CD4-positive, alpha-beta memory T cell (primary cell): ENCODE results near the gene ARAP2. TPM values are rescaled to one million over a fixed set of nuclear protein-coding genes. Genes with fewer than 3 reads are reported as not detected.

Experiments
- CTCF ChIA-PET: fragments of 350-600 bp; sonication (Branson Sonifier 250); formaldehyde crosslinking; loops from one replicate; lab custom pipeline; 2021; ENCODE audit warnings: inconsistent platforms; ENCODE audit not compliant: partially characterized antibody; lab: Charles Lee
- POLR2A ChIA-PET: fragments of 350-600 bp; sonication (Branson Sonifier 250); formaldehyde crosslinking; loops from one replicate; lab custom pipeline; 2021; ENCODE audit not compliant: partially characterized antibody; lab: Charles Lee
- DNase-seq, 5 donors: peaks; one replicate each; pipeline versions ENCODE4 v3.0.0 to v3.0.0-alpha.2; 2020 to 2022; ENCODE audit warnings: mixed read lengths in 1 of 5
- H3K27ac ChIP-seq: one replicate; pipeline ENCODE4 v1.7.0; 2013; ENCODE audit warnings: low read depth, low read length
- H3K27me3 ChIP-seq: 2 replicates; pipeline ENCODE4 v1.7.0; 2013; ENCODE audit warnings: mild to moderate bottlenecking, low read length, moderate library complexity; ENCODE audit not compliant: insufficient read depth
- H3K36me3 ChIP-seq: 2 replicates; pipeline ENCODE4 v1.7.0; 2013; ENCODE audit warnings: mild to moderate bottlenecking, low read length, moderate library complexity; ENCODE audit not compliant: insufficient read depth
- H3K4me1 ChIP-seq: 2 replicates; pipeline ENCODE4 v1.7.0; 2013; ENCODE audit warnings: mild to moderate bottlenecking, low read length, moderate library complexity; ENCODE audit not compliant: insufficient read depth
- H3K4me3 ChIP-seq, 2 donors: one replicate each; pipeline ENCODE4 v1.7.0; 2013; ENCODE audit warnings: low read length in 2 of 2, mild to moderate bottlenecking in 1 of 2
- H3K9me3 ChIP-seq, 2 donors: one replicate each; pipeline ENCODE4 v1.7.0; 2013; ENCODE audit warnings: low read length in 2 of 2, control low read depth in 1 of 2; ENCODE audit not compliant: control insufficient read depth in 1 of 2
- H3K27ac Mint-ChIP-seq, 7 donors: one replicate each; pipeline ENCODE4 v1.8.0; 2020 to 2021; ENCODE audit warnings: mixed read lengths in 7 of 7, mild to moderate bottlenecking in 6 of 7, inconsistent platforms in 3 of 7, moderate library complexity in 3 of 7
- H3K27me3 Mint-ChIP-seq, 2 donors: one replicate each; pipeline ENCODE4 v1.8.0; 2020 to 2021; ENCODE audit warnings: mixed read lengths in 2 of 2
- H3K36me3 Mint-ChIP-seq, 2 donors: one replicate each; pipeline ENCODE4 v1.8.0; 2020 to 2021; ENCODE audit warnings: mixed read lengths in 2 of 2, inconsistent platforms in 1 of 2, mild to moderate bottlenecking in 1 of 2
- H3K4me1 Mint-ChIP-seq, 4 donors: one replicate each; pipeline ENCODE4 v1.8.0; 2020 to 2021; ENCODE audit warnings: mixed read lengths in 4 of 4, mild to moderate bottlenecking in 1 of 4
- H3K4me3 Mint-ChIP-seq, 8 donors: one replicate each; pipeline ENCODE4 v1.8.0; 2020 to 2021; ENCODE audit warnings: mixed read lengths in 8 of 8, mild to moderate bottlenecking in 7 of 8, moderate library complexity in 6 of 8, inconsistent platforms in 3 of 8
- H3K9me3 Mint-ChIP-seq, 8 donors: one replicate each; pipeline ENCODE4 v1.8.0; 2020 to 2021; ENCODE audit warnings: mixed read lengths in 8 of 8, mild to moderate bottlenecking in 5 of 8, inconsistent platforms in 3 of 8, moderate library complexity in 1 of 8
- intact Hi-C: fragments of 100-400 bp; cut with micrococcal nuclease; formaldehyde crosslinking; loops from one replicate; pipeline ENCODE4 v1.15.1; 2023
- polyA plus RNA-seq, 2 donors: library from polyadenylated mRNA; unstranded; fragments of 300-500 nt; fragmentation: Illumina TruSeq; gene quantifications; one replicate each; pipeline ENCODE4 v1.2.3, GENCODE V29; 2021
- total RNA-seq, 2 experiments: library from RNA; stranded (reverse); gene quantifications; one replicate each; pipeline ENCODE4 v1.2.3, GENCODE V29; 2021

ARAP2 gene
- total and polyA plus RNA-seq, 4 experiments from 2014 or later, result 19.7 to 97.4 (median 59.3) TPM

DNA sequence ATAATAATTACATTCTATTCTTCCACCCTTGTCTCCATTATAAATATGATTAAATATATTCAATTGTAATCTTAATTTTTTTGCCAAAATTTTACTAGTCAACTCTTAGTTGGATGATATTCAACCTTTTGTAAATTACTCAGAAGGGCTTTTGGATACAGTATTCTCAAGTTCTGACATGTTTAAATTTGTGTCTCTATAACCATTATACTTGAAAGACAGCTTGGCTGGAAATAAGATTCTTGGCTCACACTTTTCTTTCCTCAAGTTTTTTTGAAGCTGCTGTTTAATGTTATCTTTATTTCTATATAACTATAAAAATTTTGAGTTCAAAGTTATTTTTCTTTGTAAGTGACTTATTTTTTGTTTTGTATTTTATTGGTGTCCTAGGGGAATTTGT, 214.4 kb downstream of the ARAP2 start:
- Mint-ChIP-seq H3K36me3 (peaks cover 2 to 3% of the 10 kb centered on the region in 2 donors), H3K4me1 (no peaks in the 10 kb centered on the region), H3K27ac (no peak overlapping the region), H3K9me3 (peaks cover 0 to 18% (median 3%) of the 10 kb centered on the region in 8 donors), H3K4me3 (no peak overlapping the region), H3K27me3 (no peaks in the 10 kb centered on the region)
- H3K9me3 ChIP-seq, result no peaks in the 10 kb centered on the region
- no peaks in the 10 kb centered on the region for H3K36me3 ChIP-seq
- intact Hi-C loops, result no loop called here
- no peaks in the 10 kb centered on the region for H3K27me3 ChIP-seq
- no peak overlapping the region for H3K4me3 ChIP-seq
- ChIA-PET CTCF (no interaction called here), POLR2A (no interaction called here)
- no peak overlapping the region for H3K27ac ChIP-seq
- no peaks in the 10 kb centered on the region for H3K4me1 ChIP-seq
- DNase-seq, result no peak

- Mint-ChIP-seq H3K27ac (no peak overlapping the region), H3K27me3 (no peaks in the 10 kb centered on the region)
- DNase-seq, result no peak
Observed at GRCh38 chr4:36027203-36027602, 217.1 kb downstream of the ARAP2 start.

DNA sequence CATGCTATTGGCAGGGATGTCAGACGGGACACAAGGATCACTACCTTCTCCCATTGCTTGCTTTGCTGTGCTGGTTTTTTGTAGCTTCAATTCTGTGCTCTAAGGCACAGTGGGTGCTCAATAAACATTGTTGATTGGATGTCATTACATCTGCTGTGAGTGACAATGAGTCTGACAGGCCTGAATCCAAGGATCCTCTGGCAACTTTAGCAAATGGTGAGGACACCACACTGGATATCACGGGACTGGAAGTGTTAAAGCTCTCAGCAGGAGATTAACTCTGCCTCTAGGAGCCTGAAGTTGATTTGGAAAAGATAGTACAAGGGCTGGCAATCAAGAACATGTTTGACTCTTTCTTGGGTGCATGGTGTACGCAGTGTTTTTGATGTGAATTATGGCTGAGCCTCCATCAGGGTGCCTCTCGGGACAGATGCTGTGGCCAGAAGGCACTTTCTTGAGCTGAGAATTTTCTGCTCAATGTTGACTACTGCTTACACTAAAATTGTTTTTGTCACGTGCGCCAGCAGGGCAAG, 217.9 kb downstream of the ARAP2 start:
- Mint-ChIP-seq H3K9me3 (no peaks in the 10 kb centered on the region), H3K4me1 (no peaks in the 10 kb centered on the region), H3K27me3 (no peaks in the 10 kb centered on the region), H3K27ac (no peak overlapping the region), H3K4me3 (no peak overlapping the region), H3K36me3 (no peaks in the 10 kb centered on the region)
- no peak overlapping the region for H3K27ac ChIP-seq
- no peaks in the 10 kb centered on the region for H3K9me3 ChIP-seq
- no peak overlapping the region for H3K4me3 ChIP-seq
- H3K4me1 ChIP-seq, result no peaks in the 10 kb centered on the region
- intact Hi-C loops, result no loop called here
- DNase-seq, result no peak
- ChIA-PET CTCF (no interaction called here), POLR2A (no interaction called here)
- no peaks in the 10 kb centered on the region for H3K36me3 ChIP-seq
- H3K27me3 ChIP-seq, result no peaks in the 10 kb centered on the region

More at GRCh38 chr4:36027203-36027602, 217.1 kb downstream of the ARAP2 start:
- Mint-ChIP-seq H3K4me3 (no peak overlapping the region), H3K9me3 (peaks cover 0 to 3% (median 0%) of the 10 kb centered on the region in 8 donors), H3K36me3 (no peaks in the 10 kb centered on the region), H3K4me1 (no peaks in the 10 kb centered on the region)
- no peaks in the 10 kb centered on the region for H3K9me3 ChIP-seq
- no peaks in the 10 kb centered on the region for H3K27me3 ChIP-seq
- ChIA-PET CTCF (no interaction called here), POLR2A (no interaction called here)
- no peaks in the 10 kb centered on the region for H3K4me1 ChIP-seq
- H3K36me3 ChIP-seq, result no peaks in the 10 kb centered on the region
- H3K4me3 ChIP-seq, result no peak overlapping the region
- H3K27ac ChIP-seq, result no peak overlapping the region
- intact Hi-C loops, result no loop called here

DNA sequence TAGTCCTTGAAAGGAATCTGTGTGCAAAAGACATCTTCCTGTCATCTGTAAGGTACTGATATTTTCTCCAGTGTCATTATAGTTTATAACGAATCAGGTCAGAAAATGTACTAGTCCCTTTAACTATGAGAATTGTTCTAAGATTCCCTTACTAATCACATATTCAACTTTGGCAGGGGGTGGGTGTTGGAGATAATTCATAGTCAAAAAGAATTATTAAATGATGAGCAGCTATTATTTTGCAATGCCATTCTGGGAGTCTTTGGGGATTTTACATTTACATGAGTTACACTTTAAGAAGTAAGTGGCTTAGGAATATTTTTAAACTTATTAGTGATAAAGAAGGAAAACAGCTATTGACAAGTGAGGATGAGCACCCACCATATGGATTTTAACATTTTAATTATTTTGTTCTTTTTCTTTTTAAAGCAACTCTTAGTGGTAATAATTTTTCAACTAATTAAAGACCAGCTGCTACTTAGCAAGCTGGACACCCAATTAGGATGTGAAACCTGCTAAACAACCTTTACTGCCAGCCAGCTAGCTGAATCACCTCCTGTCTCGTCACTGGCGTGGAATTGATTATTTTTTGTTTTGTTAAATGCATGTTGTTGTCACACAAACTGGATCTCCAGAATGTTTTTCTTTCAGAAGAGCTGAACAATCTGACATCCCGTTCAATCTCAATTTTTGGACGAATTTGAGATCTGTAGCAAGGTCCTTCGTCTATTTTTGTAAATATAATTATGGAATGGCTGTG, 219.2 kb downstream of the ARAP2 start:
- Histone ChIP-seq H3K4me3 (no peak overlapping the region), H3K4me1 (no peaks in the 10 kb centered on the region), H3K36me3 (no peaks in the 10 kb centered on the region), H3K27me3 (no peaks in the 10 kb centered on the region), H3K27ac (no peak overlapping the region), H3K9me3 (no peaks in the 10 kb centered on the region)
- ChIA-PET POLR2A (no interaction called here), CTCF (no interaction called here)
- Mint-ChIP-seq H3K4me1 (no peaks in the 10 kb centered on the region), H3K4me3 (no peak overlapping the region), H3K27me3 (no peaks in the 10 kb centered on the region), H3K9me3 (no peaks in the 10 kb centered on the region), H3K36me3 (no peaks in the 10 kb centered on the region), H3K27ac (no peak overlapping the region)
- no peak for DNase-seq
- intact Hi-C loops, result no loop called here

DNA sequence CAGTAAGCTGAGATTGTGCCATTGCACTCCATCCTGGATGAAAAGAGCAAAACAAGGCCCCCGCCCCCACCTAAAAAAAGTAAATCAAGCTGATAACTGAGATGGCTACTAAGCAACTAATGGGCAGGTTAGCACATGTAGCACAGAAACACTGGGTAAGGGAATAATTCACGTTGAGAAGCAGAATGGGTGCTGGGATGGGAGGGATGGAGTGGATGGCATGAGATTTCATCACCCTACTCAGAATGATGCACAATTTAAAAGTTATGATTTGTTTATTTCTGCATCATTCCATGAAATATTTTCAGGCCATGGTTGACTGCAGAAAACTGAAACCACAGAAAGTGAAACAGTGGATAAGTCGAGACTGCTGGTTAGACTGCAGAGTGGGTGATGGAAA, 224.0 kb downstream of the ARAP2 start:
- Histone ChIP-seq H3K4me1 (no peaks in the 10 kb centered on the region), H3K27me3 (no peaks in the 10 kb centered on the region), H3K27ac (no peak overlapping the region), H3K9me3 (no peaks in the 10 kb centered on the region), H3K36me3 (no peaks in the 10 kb centered on the region), H3K4me3 (no peak overlapping the region)
- Mint-ChIP-seq H3K36me3 (peaks cover 0 to 3% of the 10 kb centered on the region in 2 donors), H3K4me1 (peaks cover 0 to 2% (median 0%) of the 10 kb centered on the region in 4 donors), H3K27ac (no peak overlapping the region), H3K4me3 (no peak overlapping the region), H3K9me3 (peaks cover 0 to 2% (median 0%) of the 10 kb centered on the region in 8 donors), H3K27me3 (no peaks in the 10 kb centered on the region)
- intact Hi-C loops, result no loop called here
- ChIA-PET POLR2A (no interaction called here), CTCF (no interaction called here)
- DNase-seq, result no peak

Other genes starting within 250 kb of the ARAP2 start
- gene DTHD1, start 37.1 kb upstream of the ARAP2 start, total RNA-seq, result 1 to 10 TPM; 1.2 to 1.4 TPM
- under 1 TPM in 1 of 2 donors, not detected in 1; 0.16 TPM for gene DTHD1, start 37.1 kb upstream of the ARAP2 start, polyA plus RNA-seq